DND-41 (cell line): Measurements from ENCODE around the gene APOC4.

Experiments used
- CTCF ChIP-seq: IDR thresholded peaks from 2 replicates; pipeline ENCODE4 v1.5.1; 2012; ENCODE audit warnings: borderline replicate concordance, low read length, moderate library complexity, mild to moderate bottlenecking; ENCODE audit not compliant: poor library complexity, severe bottlenecking; ENCODE audit errors: extremely low read depth
- EZH2 ChIP-seq: IDR thresholded peaks from 3 replicates; pipeline ENCODE4 v1.6.1; 2012; ENCODE audit warnings: borderline replicate concordance, low read depth, mild to moderate bottlenecking, moderate library complexity, low read length, inconsistent platforms; ENCODE audit not compliant: severe bottlenecking

GRCh38 chr19:44954278-44954648, 12.2 kb downstream of the APOC4 start:
- no peak for TF ChIP-seq EZH2
- TF ChIP-seq CTCF = no peak
